DOHH2 (cell line): ENCODE data around the gene PTGER3.

Source experiments
- H3F3A ChIP-seq: fragments of 200-600 bp; sonication (generic), shearing (Covaris generic); 2 replicates; pipeline ENCODE4 v1.6.0; 2016; ENCODE audit warnings: antibody characterized with exemption, mild to moderate bottlenecking; ENCODE audit not compliant: control insufficient read depth, insufficient read depth
- H3K27ac ChIP-seq: fragments of 200-600 bp; sonication (generic); 2 replicates; pipeline ENCODE4 v1.5.1; 2014; ENCODE audit warnings: low read depth, mild to moderate bottlenecking, low read length, moderate library complexity
- H3K27me3 ChIP-seq: fragments of 200-600 bp; sonication (generic); 2 replicates; pipeline ENCODE4 v1.6.1; 2014; ENCODE audit warnings: mild to moderate bottlenecking, low read length, mixed read lengths; ENCODE audit not compliant: control insufficient read depth
- H3K36me3 ChIP-seq: fragments of 200-600 bp; sonication (generic); 2 replicates; pipeline ENCODE4 v1.6.1; 2014; ENCODE audit warnings: mild to moderate bottlenecking, low read length, moderate library complexity, mixed read lengths; ENCODE audit not compliant: control insufficient read depth
- H3K4me1 ChIP-seq: fragments of 200-600 bp; sonication (generic); 2 replicates; pipeline ENCODE4 v1.6.1; 2014; ENCODE audit warnings: mild to moderate bottlenecking, low read length, mixed read lengths; ENCODE audit not compliant: control insufficient read depth
- H3K4me2 ChIP-seq: fragments of 200-600 bp; sonication (generic); 2 replicates; pipeline ENCODE4 v1.6.0; 2014; ENCODE audit warnings: mild to moderate bottlenecking, low read length, moderate library complexity
- H3K4me3 ChIP-seq: fragments of 200-600 bp; sonication (generic); 2 replicates; pipeline ENCODE4 v1.5.1; 2014; ENCODE audit warnings: mild to moderate bottlenecking, low read length, mixed read lengths
- H3K79me2 ChIP-seq: fragments of 200-600 bp; sonication (generic); 2 replicates; pipeline ENCODE4 v1.6.1; 2014; ENCODE audit warnings: mild to moderate bottlenecking, low read length, mixed read lengths; ENCODE audit not compliant: control insufficient read depth
- H3K9me2 ChIP-seq: fragments of 200-600 bp; sonication (generic); replicated peaks from 2 replicates; pipeline ENCODE4 v1.6.1; 2014; ENCODE audit warnings: mild to moderate bottlenecking, low read length, mixed read lengths; ENCODE audit not compliant: control insufficient read depth
- H3K9me3 ChIP-seq: fragments of 200-600 bp; sonication (generic); 2 replicates; pipeline ENCODE4 v1.6.1; 2014; ENCODE audit warnings: antibody characterized with exemption, low read length, mixed read lengths; ENCODE audit not compliant: control insufficient read depth, insufficient read depth
- H4K20me1 ChIP-seq: fragments of 200-600 bp; sonication (generic); 2 replicates; pipeline ENCODE4 v1.6.0; 2014; ENCODE audit warnings: low read depth, mild to moderate bottlenecking, antibody characterized with exemption, low read length, moderate library complexity; ENCODE audit not compliant: control insufficient read depth, insufficient read depth
- EZH2phosphoT487 ChIP-seq: fragments of 200-600 bp; sonication (generic); IDR thresholded peaks from 2 replicates; pipeline ENCODE4 v1.6.1; 2017; ENCODE audit warnings: borderline replicate concordance, mild to moderate bottlenecking, antibody characterized with exemption, low read length, moderate library complexity, mixed read lengths
- TF ChIP-seq, protein P1 (sequence below): fragments of 200-600 bp; sonication (generic); IDR thresholded peaks from one replicate; pipeline ENCODE4 v1.5.1; 2014; ENCODE audit warnings: antibody characterized with exemption, mild to moderate bottlenecking, low read depth, low read length; ENCODE audit not compliant: poor library complexity, severe bottlenecking

Gene PTGER3

DNA sequence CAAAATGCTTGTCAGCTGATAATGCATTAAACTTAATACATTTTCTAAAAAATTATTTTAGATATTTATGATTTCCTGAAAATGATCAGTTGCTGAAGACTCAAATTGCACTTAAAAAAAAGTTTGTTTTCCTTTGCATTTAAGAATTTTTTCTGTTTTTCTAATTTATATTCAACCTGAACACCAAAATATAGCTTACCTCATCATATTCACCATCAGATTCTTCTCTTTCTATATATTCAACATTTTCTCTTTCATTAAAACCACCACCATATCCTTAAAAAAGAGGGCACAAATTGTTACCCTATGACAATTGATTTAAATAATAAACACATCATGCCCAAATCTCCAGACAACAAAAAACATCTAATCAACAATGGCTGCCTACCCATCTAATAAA is 24.7 kb upstream of the PTGER3 start:
- H3K4me1 ChIP-seq: peaks cover 32% of the 10 kb centered on the region
- no peaks in the 10 kb centered on the region for H3K9me2 ChIP-seq
- no peak overlapping the region for H3K4me2 ChIP-seq
- H3K4me3 ChIP-seq: no peak overlapping the region
- peaks cover 44% of the 10 kb centered on the region for H3K79me2 ChIP-seq
- no peaks in the 10 kb centered on the region for H3K9me3 ChIP-seq
- H3K27ac ChIP-seq: no peak overlapping the region
- peaks cover 95% of the 10 kb centered on the region for H3K36me3 ChIP-seq
- no peaks in the 10 kb centered on the region for H3K27me3 ChIP-seq
- H4K20me1 ChIP-seq: peaks cover 10% of the 10 kb centered on the region
- peaks cover 3% of the 10 kb centered on the region for H3F3A ChIP-seq
- TF ChIP-seq EZH2phosphoT487: no peak
- TF ChIP-seq, protein P1, sequence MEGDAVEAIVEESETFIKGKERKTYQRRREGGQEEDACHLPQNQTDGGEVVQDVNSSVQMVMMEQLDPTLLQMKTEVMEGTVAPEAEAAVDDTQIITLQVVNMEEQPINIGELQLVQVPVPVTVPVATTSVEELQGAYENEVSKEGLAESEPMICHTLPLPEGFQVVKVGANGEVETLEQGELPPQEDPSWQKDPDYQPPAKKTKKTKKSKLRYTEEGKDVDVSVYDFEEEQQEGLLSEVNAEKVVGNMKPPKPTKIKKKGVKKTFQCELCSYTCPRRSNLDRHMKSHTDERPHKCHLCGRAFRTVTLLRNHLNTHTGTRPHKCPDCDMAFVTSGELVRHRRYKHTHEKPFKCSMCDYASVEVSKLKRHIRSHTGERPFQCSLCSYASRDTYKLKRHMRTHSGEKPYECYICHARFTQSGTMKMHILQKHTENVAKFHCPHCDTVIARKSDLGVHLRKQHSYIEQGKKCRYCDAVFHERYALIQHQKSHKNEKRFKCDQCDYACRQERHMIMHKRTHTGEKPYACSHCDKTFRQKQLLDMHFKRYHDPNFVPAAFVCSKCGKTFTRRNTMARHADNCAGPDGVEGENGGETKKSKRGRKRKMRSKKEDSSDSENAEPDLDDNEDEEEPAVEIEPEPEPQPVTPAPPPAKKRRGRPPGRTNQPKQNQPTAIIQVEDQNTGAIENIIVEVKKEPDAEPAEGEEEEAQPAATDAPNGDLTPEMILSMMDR: no peak

DNA sequence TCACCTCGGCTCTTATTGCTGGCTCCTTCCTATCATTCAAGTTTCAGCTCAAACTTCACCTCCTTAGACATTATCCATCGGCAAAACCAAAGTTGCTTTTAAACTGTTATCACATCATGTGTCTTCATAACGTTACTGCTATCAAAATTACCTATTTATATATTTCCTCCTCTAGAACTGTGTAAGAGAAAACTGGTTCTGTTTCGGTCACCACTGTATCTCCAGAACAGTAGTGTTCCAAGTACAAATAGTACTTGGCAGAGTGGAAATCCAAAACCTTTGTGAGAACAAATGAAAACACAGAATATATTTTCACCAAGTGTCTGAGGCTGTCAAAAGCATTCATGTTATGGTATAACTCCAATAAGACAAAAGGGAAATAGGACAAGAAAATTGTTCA is 24.1 kb upstream of the PTGER3 start:
- Histone ChIP-seq H3K9me3 (no peaks in the 10 kb centered on the region), H3F3A (peaks cover 3% of the 10 kb centered on the region), H3K4me2 (no peak overlapping the region), H3K4me1 (peaks cover 32% of the 10 kb centered on the region), H3K27me3 (no peaks in the 10 kb centered on the region), H4K20me1 (peaks cover 10% of the 10 kb centered on the region), H3K9me2 (no peaks in the 10 kb centered on the region), H3K4me3 (no peak overlapping the region), H3K79me2 (peaks cover 39% of the 10 kb centered on the region), H3K27ac (no peak overlapping the region), H3K36me3 (peaks cover 95% of the 10 kb centered on the region)
- TF ChIP-seq, protein P1: no peak
- no peak for TF ChIP-seq EZH2phosphoT487

DNA sequence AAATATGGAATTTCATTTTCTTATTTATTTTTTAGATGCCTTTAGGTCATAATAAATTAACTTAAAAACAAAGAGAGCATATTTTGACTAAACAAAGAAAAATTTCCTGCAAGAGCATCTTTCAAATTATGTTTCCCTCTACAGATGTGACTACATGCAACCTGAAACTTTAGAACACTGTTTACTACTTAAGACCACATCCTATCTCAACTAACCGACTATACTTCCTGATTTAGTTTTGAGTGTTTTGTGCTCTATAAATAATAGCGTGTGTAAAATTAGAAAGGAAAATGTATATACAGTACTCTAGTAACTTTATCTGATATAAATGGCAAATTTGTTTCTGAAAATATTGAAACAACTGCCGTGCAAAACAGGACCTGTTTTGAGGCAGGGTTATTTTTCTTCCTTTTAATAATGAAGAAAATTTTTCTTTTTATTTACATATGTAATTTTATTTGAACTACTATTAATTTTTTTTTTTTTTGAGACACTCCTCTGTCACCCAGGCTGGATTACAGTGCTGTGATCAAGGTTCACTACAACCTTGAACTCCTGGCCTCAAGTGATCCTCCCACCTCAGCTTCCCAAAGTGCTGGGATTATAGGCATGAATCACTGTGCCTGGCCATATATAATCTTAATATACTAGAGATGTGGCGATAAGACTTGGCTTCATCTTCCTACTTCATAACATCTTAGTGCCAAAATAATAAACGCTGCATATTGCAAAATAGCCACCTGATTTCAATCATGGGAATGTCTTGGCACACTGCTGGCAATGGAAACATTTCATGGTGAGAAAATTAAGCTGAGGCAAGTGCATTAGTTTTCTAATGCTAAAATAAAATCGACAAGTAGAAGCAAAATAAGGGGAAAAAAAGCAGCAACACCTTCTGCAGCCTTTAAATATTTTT is 21.0 kb upstream of the PTGER3 start:
- peak overlapping the region; percentile 47; the same call in 1 of the 2 replicates for H3K27ac ChIP-seq
- peaks cover 95% of the 10 kb centered on the region for H3K36me3 ChIP-seq
- H3K79me2 ChIP-seq: peaks cover 9% of the 10 kb centered on the region; the same call in 1 of the 2 replicates
- peaks cover 10% of the 10 kb centered on the region for H4K20me1 ChIP-seq
- H3K4me2 ChIP-seq: peak overlapping the region; percentile 15; the same call in 1 of the 2 replicates
- TF ChIP-seq, protein P1: no peak
- TF ChIP-seq EZH2phosphoT487: no peak
- peaks cover 32% of the 10 kb centered on the region for H3K4me1 ChIP-seq
- no peaks in the 10 kb centered on the region for H3K27me3 ChIP-seq
- H3K9me3 ChIP-seq: no peaks in the 10 kb centered on the region
- H3F3A ChIP-seq: peaks cover 3% of the 10 kb centered on the region
- H3K9me2 ChIP-seq: no peaks in the 10 kb centered on the region
- no peak overlapping the region for H3K4me3 ChIP-seq
